Effector memory CD8-positive, alpha-beta T cell (primary cell): ENCODE results near the gene DYSF.

Source experiments
- ATAC-seq: fragments of 150-1000 bp; cut with Tn5 transposase; replicated peaks from 2 replicates; pipeline ENCODE4 v1.10.0; 2021; ENCODE audit warnings: mild to moderate bottlenecking, moderate library complexity
- DNase-seq, 3 experiments: peaks; one replicate each; pipeline ENCODE4 v3.0.0; 2021
- H3K27ac Mint-ChIP-seq, 2 donors: one replicate each; pipeline ENCODE4 v1.8.0; 2022; ENCODE audit warnings: mild to moderate bottlenecking in 2 of 2, mixed read lengths in 2 of 2, moderate library complexity in 2 of 2
- H3K27me3 Mint-ChIP-seq, 2 donors: one replicate each; pipeline ENCODE4 v1.8.0; 2022; ENCODE audit warnings: mixed read lengths in 2 of 2
- H3K36me3 Mint-ChIP-seq: one replicate; pipeline ENCODE4 v1.8.0; 2022; ENCODE audit warnings: mild to moderate bottlenecking, moderate library complexity, mixed read lengths; ENCODE audit not compliant: insufficient read depth
- H3K4me1 Mint-ChIP-seq, 2 donors: one replicate each; pipeline ENCODE4 v1.8.0; 2022; ENCODE audit warnings: low read depth in 2 of 2, mixed read lengths in 2 of 2
- H3K4me3 Mint-ChIP-seq, 2 donors: one replicate each; pipeline ENCODE4 v1.8.0; 2022; ENCODE audit warnings: mild to moderate bottlenecking in 2 of 2, mixed read lengths in 2 of 2, moderate library complexity in 2 of 2
- H3K9me3 Mint-ChIP-seq, 2 donors: one replicate each; pipeline ENCODE4 v1.8.0; 2022; ENCODE audit warnings: mixed read lengths in 2 of 2

The DYSF gene

GRCh38 chr2:71586471-71586870 is 133.1 kb downstream of the DYSF start:
- DNase-seq (no peak), ATAC-seq (no peak)
- no peak overlapping the region for H3K27ac Mint-ChIP-seq
- no peaks in the 10 kb centered on the region for H3K4me1 Mint-ChIP-seq
- H3K27me3 Mint-ChIP-seq = peaks cover 0 to 10% of the 10 kb centered on the region in 2 donors
- H3K9me3 Mint-ChIP-seq = no peaks in the 10 kb centered on the region
- peaks cover 2% of the 10 kb centered on the region for H3K36me3 Mint-ChIP-seq
- no peak overlapping the region for H3K4me3 Mint-ChIP-seq

GRCh38 chr2:71587509-71588073 is 134.2 kb downstream of the DYSF start:
- no peak for ATAC-seq
- Mint-ChIP-seq H3K4me1 (no peaks in the 10 kb centered on the region), H3K27me3 (peaks cover 0 to 10% of the 10 kb centered on the region in 2 donors), H3K4me3 (no peak overlapping the region), H3K27ac (no peak overlapping the region), H3K36me3 (peaks cover 2% of the 10 kb centered on the region), H3K9me3 (no peaks in the 10 kb centered on the region)
- no peak for DNase-seq

DNA sequence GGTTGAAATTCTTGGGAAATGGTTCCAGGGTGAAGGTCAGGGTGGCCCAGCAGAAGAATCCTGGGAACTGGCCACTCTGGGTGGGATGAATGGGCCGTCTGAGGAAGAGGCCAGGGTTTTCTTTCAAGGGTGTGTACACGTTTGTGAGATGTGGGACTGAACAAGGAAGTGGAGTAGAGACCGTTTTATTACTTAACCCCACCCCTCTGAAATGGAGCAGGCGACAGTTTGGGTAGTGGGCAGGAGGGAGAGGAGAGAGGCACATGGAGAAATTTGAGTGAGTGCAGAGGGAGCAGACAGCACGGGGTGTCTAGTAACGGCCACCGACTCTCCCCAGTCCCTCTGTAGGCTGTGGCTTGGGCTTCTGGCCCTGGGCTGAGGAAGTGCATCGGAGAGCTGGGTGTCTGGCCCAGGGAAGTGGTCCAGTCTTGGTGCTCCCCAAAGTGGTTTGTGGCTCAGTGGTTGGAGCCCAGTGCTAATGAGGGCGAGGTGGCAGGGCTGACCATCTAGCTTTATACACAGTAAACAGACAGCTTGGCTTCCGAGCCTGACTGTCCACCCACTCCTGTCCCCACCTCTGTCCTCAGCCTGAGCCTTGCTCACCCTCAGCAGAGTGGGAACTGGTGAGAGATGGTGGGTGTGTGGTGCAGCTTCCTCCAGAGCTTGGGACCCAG is 135.3 kb downstream of the DYSF start:
- peak overlapping the region in 1 of 2 donors; percentile 3 for H3K27ac Mint-ChIP-seq
- H3K9me3 Mint-ChIP-seq = no peaks in the 10 kb centered on the region
- H3K36me3 Mint-ChIP-seq = peaks cover 2% of the 10 kb centered on the region
- ATAC-seq = no peak
- no peak for DNase-seq
- H3K4me3 Mint-ChIP-seq = no peak overlapping the region
- H3K4me1 Mint-ChIP-seq = no peaks in the 10 kb centered on the region
- H3K27me3 Mint-ChIP-seq = peaks cover 0 to 10% of the 10 kb centered on the region in 2 donors

GRCh38 chr2:71589763-71590162 is 136.4 kb downstream of the DYSF start:
- Mint-ChIP-seq H3K36me3 (no peaks in the 10 kb centered on the region), H3K9me3 (no peaks in the 10 kb centered on the region), H3K4me1 (no peaks in the 10 kb centered on the region), H3K4me3 (no peak overlapping the region), H3K27ac (no peak overlapping the region), H3K27me3 (peaks cover 0 to 9% of the 10 kb centered on the region in 2 donors)
- no peak for ATAC-seq
- no peak for DNase-seq

DNA sequence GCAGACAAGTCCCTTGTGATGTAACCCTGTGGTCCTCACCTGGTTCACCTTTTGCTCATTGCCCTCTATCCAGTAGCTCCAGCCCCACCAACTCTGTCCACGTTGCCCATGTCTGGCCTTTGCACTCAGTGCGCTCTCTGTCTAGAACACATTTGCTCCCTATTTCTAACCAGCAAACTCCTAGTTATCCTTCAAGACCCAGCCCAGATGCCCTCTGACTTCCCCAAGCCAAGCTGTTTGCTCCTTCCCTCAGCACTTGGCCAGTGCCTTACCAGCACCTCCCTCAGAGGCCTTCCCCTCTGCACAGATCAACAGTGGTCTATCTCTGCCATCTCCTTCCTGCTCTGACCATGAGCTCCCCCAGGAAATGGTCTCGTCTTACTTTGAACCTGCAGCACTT is 137.7 kb downstream of the DYSF start:
- Mint-ChIP-seq H3K4me3 (no peak overlapping the region), H3K27ac (no peak overlapping the region), H3K4me1 (no peaks in the 10 kb centered on the region), H3K27me3 (peaks cover 0 to 10% of the 10 kb centered on the region in 2 donors), H3K9me3 (no peaks in the 10 kb centered on the region), H3K36me3 (no peaks in the 10 kb centered on the region)
- DNase-seq (no peak), ATAC-seq (no peak)

- DNase-seq = no peak
- Mint-ChIP-seq H3K9me3 (no peaks in the 10 kb centered on the region), H3K36me3 (no peaks in the 10 kb centered on the region), H3K4me1 (no peaks in the 10 kb centered on the region), H3K27me3 (peaks cover 0 to 18% of the 10 kb centered on the region in 2 donors), H3K27ac (no peak overlapping the region), H3K4me3 (no peak overlapping the region)
- no peak for ATAC-seq
Measured at GRCh38 chr2:71592181-71592711, 138.9 kb downstream of the DYSF start.

DNA sequence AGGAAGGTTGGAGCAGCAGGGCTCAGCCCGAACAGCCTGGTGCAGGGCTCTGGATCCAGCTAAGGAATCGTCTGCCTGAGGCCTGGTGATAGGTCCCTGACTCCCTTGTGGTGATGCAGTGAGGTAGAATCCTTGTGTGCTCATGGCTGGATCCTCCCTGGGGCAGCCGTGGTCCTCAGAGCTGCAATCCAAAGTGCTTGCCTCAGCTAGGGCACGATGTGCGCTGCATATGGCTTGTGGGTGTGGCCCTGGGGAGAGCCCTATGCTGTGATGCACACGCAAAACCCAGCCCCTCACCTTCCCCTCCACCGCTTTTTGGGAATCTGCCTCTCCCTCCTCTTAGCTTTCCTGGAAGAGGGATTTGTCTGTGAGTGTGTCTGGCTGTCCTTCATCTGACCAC is 142.2 kb downstream of the DYSF start:
- Mint-ChIP-seq H3K36me3 (no peaks in the 10 kb centered on the region), H3K27me3 (peaks cover 0 to 45% of the 10 kb centered on the region in 2 donors), H3K4me1 (peaks cover 0 to 4% of the 10 kb centered on the region in 2 donors), H3K9me3 (no peaks in the 10 kb centered on the region), H3K27ac (no peak overlapping the region), H3K4me3 (no peak overlapping the region)
- no peak for ATAC-seq
- no peak for DNase-seq

DNA sequence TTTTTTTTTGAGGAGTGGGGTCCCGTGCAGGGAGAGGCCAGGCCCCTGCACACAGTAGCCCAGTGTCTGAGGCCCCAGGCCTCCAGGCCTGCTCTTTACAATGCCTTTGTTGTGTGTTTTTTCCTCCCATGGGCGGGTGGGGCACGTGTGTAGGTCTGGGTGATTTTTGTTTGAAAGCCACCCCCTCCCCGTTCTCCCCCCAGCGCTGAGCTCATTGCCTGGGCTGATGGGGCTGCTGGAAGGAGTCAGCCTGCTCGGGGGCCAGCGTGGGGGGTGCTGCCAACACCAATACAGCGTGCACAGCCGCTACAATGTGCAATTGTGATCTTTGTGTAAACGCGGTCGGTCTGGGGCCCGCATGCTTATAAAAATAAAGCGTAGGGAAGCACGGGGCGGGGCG is 142.7 kb downstream of the DYSF start:
- Mint-ChIP-seq H3K36me3 (no peaks in the 10 kb centered on the region), H3K4me3 (no peak overlapping the region), H3K27me3 (peaks cover 0 to 49% of the 10 kb centered on the region in 2 donors), H3K9me3 (no peaks in the 10 kb centered on the region), H3K27ac (no peak overlapping the region), H3K4me1 (peaks cover 0 to 4% of the 10 kb centered on the region in 2 donors)
- ATAC-seq (no peak), DNase-seq (no peak)

GRCh38 chr2:71597756-71598155 is 144.4 kb downstream of the DYSF start:
- no peak overlapping the region for H3K27ac Mint-ChIP-seq
- DNase-seq = no peak
- ATAC-seq = no peak
- H3K9me3 Mint-ChIP-seq = no peaks in the 10 kb centered on the region
- peaks cover 3% of the 10 kb centered on the region for H3K36me3 Mint-ChIP-seq
- H3K27me3 Mint-ChIP-seq = peaks cover 0 to 67% of the 10 kb centered on the region in 2 donors
- no peak overlapping the region for H3K4me3 Mint-ChIP-seq
- H3K4me1 Mint-ChIP-seq = peaks cover 0 to 4% of the 10 kb centered on the region in 2 donors

- peaks cover 3% of the 10 kb centered on the region for H3K36me3 Mint-ChIP-seq
- no peak overlapping the region for H3K4me3 Mint-ChIP-seq
- H3K27ac Mint-ChIP-seq = no peak overlapping the region
- no peak for DNase-seq
- H3K9me3 Mint-ChIP-seq = no peaks in the 10 kb centered on the region
- ATAC-seq = no peak
- peaks cover 6 to 74% of the 10 kb centered on the region in 2 donors for H3K27me3 Mint-ChIP-seq
- H3K4me1 Mint-ChIP-seq = peaks cover 0 to 8% of the 10 kb centered on the region in 2 donors
Measured at GRCh38 chr2:71598526-71598925, 145.2 kb downstream of the DYSF start.

DNA sequence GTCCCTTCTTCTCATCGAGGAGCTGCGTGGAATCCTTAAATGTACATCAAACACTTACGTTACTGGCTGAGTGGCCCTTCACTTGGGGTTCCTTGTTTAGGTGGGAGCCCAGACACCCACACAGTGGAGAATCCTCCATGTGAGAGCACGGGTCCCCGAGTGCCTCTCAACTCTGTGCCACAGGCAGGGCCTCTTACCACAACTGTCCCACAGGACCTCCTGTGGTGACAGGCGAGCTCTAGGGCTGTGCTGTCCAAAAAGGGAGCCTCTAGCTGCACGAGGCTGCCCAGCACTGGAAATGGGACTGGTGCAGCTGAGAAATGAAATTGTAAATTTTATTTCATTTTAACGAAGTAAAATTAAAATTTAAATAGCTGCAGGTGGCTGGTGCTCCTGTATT is 145.7 kb downstream of the DYSF start:
- peaks cover 3% of the 10 kb centered on the region for H3K36me3 Mint-ChIP-seq
- DNase-seq (no peak), ATAC-seq (no peak)
- no peak overlapping the region for H3K4me3 Mint-ChIP-seq
- H3K27ac Mint-ChIP-seq = no peak overlapping the region
- peaks cover 0 to 8% of the 10 kb centered on the region in 2 donors for H3K4me1 Mint-ChIP-seq
- no peaks in the 10 kb centered on the region for H3K9me3 Mint-ChIP-seq
- peaks cover 6 to 78% of the 10 kb centered on the region in 2 donors for H3K27me3 Mint-ChIP-seq

DNA sequence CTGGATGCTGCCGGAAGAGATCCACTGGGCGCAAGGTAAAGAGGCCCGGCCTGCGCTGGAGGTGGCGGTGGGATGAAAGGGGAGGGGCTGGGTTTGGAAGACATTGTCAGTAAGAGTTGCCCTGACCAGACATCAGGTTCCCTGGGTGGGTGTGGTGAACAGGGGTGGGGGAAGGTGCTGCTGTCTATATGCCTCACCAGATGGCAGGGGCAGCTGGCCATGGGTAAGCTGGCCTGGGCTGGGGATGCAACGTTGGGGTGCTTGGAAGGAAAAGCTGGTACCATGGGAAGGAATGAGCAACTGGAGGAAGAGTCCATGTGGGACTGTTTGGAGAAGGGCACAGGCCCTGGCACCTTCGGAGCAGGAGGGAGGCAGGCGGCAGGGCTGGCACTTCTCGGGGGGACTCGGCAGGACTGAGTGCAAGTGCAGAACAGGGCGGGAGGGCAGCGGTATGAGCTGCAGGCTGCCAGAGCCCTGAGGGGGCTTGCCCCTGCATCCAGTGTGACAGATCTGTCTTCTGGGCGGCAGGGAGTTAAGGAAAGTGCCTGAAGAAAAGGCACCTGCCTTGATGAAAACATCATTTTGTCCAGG is 146.4 kb downstream of the DYSF start:
- DNase-seq (no peak), ATAC-seq (no peak)
- Mint-ChIP-seq H3K36me3 (peaks cover 3% of the 10 kb centered on the region), H3K27me3 (peaks cover 6 to 79% of the 10 kb centered on the region in 2 donors), H3K27ac (no peak overlapping the region), H3K9me3 (no peaks in the 10 kb centered on the region), H3K4me3 (no peak overlapping the region), H3K4me1 (peaks cover 0 to 11% of the 10 kb centered on the region in 2 donors)

DNA sequence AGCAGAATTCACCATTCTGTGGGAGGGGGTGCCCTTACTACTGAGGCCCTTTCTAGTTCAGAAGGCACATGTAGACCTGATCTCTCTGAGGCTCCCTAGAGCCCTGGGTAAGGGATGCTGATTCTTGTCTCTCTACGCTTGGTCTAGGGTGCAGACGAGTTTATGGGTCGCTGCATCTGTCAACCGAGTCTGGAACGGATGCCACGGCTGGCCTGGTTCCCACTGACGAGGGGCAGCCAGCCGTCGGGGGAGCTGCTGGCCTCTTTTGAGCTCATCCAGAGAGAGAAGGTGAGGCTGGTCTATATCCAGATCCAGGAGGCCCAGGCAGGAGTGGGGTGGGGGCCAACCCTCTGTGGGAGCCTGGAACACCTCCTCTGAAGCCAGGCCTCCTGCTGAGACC is 147.2 kb downstream of the DYSF start:
- no peak for DNase-seq
- Mint-ChIP-seq H3K36me3 (peaks cover 3% of the 10 kb centered on the region), H3K27ac (no peak overlapping the region), H3K4me3 (no peak overlapping the region), H3K9me3 (no peaks in the 10 kb centered on the region), H3K27me3 (peaks cover 6 to 83% of the 10 kb centered on the region in 2 donors), H3K4me1 (peaks cover 0 to 14% of the 10 kb centered on the region in 2 donors)
- no peak for ATAC-seq
